ENCODE measurements around the gene GAK. TPM values are rescaled to one million over a fixed set of nuclear protein-coding genes. Genes with fewer than 3 reads are reported as not detected.
A peak's percentile ranks its signal among the peaks of the same experiment; 100 is the strongest.

The GAK gene
- total and polyA plus RNA-seq, 2 of the 13 experiments (the other 11 are each of a cell fraction or from before 2014, with no cell fraction given) = 17.5 to 44.3 TPM

- TF ChIP-seq ZNF512 (CRISPR knock-in tag; IDR thresholded peaks at IDR 0.05) (no peak), MYPOP (CRISPR knock-in tag; IDR thresholded peaks at IDR 0.05) (peak; percentile 20), HOXA3 (CRISPR knock-in tag; IDR thresholded peaks at IDR 0.05) (no peak), SPEN (CRISPR knock-in tag; IDR thresholded peaks at IDR 0.05; ENCODE audit: low read depth) (no peak), CENPX (CRISPR knock-in tag; IDR thresholded peaks at IDR 0.05) (no peak), NCOA1 (CRISPR knock-in tag; IDR thresholded peaks at IDR 0.05) (no peak), ZNF703 (CRISPR knock-in tag; IDR thresholded peaks at IDR 0.05; ENCODE audit: borderline replicate concordance) (no peak), ZNF597 (CRISPR knock-in tag; IDR thresholded peaks at IDR 0.05) (no peak), ZMYM4 (CRISPR knock-in tag; IDR thresholded peaks at IDR 0.05) (no peak), ZNF468 (CRISPR knock-in tag; IDR thresholded peaks at IDR 0.05) (no peak), ZNF782 (CRISPR knock-in tag; IDR thresholded peaks at IDR 0.05; ENCODE audit: borderline replicate concordance) (no peak), CERS6 (CRISPR knock-in tag; IDR thresholded peaks at IDR 0.05) (no peak), ZZZ3 (CRISPR knock-in tag; IDR thresholded peaks at IDR 0.05; ENCODE audit: borderline replicate concordance) (no peak), KMT2A (CRISPR knock-in tag; IDR thresholded peaks at IDR 0.05) (no peak), DZIP1 (CRISPR knock-in tag; IDR thresholded peaks at IDR 0.05) (no peak), KDM3A (CRISPR knock-in tag; IDR thresholded peaks at IDR 0.05; ENCODE audit: low read depth) (no peak), PHF21A (CRISPR knock-in tag; IDR thresholded peaks at IDR 0.05) (no peak), TMF1 (CRISPR knock-in tag; IDR thresholded peaks at IDR 0.05; ENCODE audit: low read depth) (0 out of 2 replicates have a peak, but pooled peaks have one; percentile 19), STAT6 (CRISPR knock-in tag; IDR thresholded peaks at IDR 0.05; ENCODE audit: borderline replicate concordance) (no peak; the same call in 1 of the 2 replicates), ZNF33B (CRISPR knock-in tag; IDR thresholded peaks at IDR 0.05) (0 out of 2 replicates have a peak, but pooled peaks have one; percentile 6), NPAS2 (CRISPR knock-in tag; IDR thresholded peaks at IDR 0.05; ENCODE audit: borderline replicate concordance) (no peak)
Observed at GRCh38 chr4:932713-933070, 576 bp upstream of the GAK start (continued).
